WI38 (cell line): ENCODE measurements around the gene GALT.
A peak's percentile ranks its signal among the peaks of the same experiment; 100 is the strongest.

ENCODE experiments used
- H3K4me3 ChIP-seq: 2 replicates; pipeline ENCODE4 v1.5.1; 2011; ENCODE audit warnings: low read depth, mild to moderate bottlenecking, control low read depth, low read length
- CTCF ChIP-seq: IDR thresholded peaks from 2 replicates; pipeline ENCODE4 v1.5.1; 2012; ENCODE audit warnings: low read depth, mild to moderate bottlenecking, control low read depth, low read length

Gene GALT

GRCh38 chr9:34662526-34663302, 16.2 kb downstream of the GALT start, which contains the start of gene CCL27:
TSS of gene CCL27 (minus strand) at chr9:34662657. CDS start at chr9:34662633, 24 bp downstream.
- no peak within 1 kb of the TSS for H3K4me3 ChIP-seq
- TF ChIP-seq CTCF, result no peak

GRCh38 chr9:34663303-34663605, 16.8 kb downstream of the GALT start:
- H3K4me3 ChIP-seq, result no peak overlapping the region
- no peak for TF ChIP-seq CTCF

GRCh38 chr9:34664281-34665066, 18.0 kb downstream of the GALT start:
- peak overlapping the region; percentile 87 for H3K4me3 ChIP-seq

GRCh38 chr9:34665067-34665380, 18.5 kb downstream of the GALT start:
- peak overlapping the region; percentile 87 for H3K4me3 ChIP-seq

More at GRCh38 chr9:34664281-34665066, 18.0 kb downstream of the GALT start:
- peak; percentile 98 for TF ChIP-seq CTCF

GRCh38 chr9:34665381-34666250, 19.1 kb downstream of the GALT start:
- H3K4me3 ChIP-seq, result peak overlapping the region; percentile 87
- TF ChIP-seq CTCF, result no peak

More at GRCh38 chr9:34665067-34665380, 18.5 kb downstream of the GALT start:
- no peak for TF ChIP-seq CTCF

GRCh38 chr9:34669809-34670562, 23.5 kb downstream of the GALT start:
- TF ChIP-seq CTCF, result no peak

More at GRCh38 chr9:34669809-34670562, 23.5 kb downstream of the GALT start:
- H3K4me3 ChIP-seq, result no peak overlapping the region
